Stimulated activated naive CD8-positive, alpha-beta T cell treated with anti-CD3 and anti-CD28 coated beads, Interleukin-15, Interleukin-2, amounts not matched to agents 100 U/mL and 50 U/mL, for 24 hours (primary cell): ENCODE data around the gene TTC22.

Experiments used
- ATAC-seq: fragments of 150-1000 bp; cut with Tn5 transposase; one replicate; pipeline ENCODE4 v1.10.0; 2021
- DNase-seq: peaks from one replicate; pipeline ENCODE4 v3.0.0; 2021

Gene TTC22

DNA sequence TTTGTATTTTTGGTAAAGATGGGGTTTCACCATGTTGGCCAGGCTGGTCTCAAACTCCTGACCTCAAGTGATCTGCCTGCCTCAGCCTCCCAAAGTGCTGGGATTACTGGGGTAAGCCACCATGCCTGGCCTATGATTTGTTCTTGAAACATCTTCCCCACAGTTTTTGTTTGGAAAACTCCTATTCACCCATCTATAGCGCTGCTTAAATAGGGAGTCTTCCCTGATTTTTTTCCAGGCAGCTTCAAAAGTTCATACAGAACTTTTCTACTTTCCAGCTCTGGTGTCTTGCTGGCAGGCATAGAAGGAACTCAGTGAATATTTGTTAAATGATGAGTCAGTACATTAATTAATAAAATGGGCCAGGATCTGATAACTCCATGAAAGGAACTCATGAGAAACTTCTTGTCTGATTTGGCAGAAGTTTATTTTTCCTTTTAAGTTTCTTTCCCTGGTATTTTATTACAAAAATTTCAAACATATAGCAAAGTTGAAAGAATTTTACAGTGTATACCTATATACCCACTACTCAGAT lies 33.0 kb upstream of the TTC22 start:
- ATAC-seq (no peak), DNase-seq (no peak)

DNA sequence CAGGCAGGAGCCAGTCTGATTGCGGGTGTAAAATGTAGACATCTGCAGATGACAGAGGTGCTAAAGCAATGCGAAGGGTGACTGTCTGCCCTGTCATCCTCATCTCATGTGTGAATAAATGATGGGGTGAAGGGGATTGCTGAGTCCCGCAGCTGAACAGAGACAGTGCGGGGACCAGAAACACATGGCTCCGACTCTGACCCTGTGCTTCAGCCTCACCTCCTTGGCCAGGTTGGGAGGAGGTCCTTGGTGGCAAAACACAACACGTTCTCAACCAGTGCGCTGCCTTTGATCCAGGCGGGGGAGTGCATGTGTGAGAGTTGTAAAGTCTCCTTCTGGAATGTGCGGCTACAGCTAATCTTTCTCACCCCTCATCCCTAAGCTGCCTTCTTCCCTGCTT lies 32.0 kb upstream of the TTC22 start:
- ATAC-seq (no peak), DNase-seq (no peak)

GRCh38 chr1:54826226-54826816 lies 25.2 kb upstream of the TTC22 start:
- ATAC-seq (no peak), DNase-seq (no peak)

- no peak for DNase-seq
- no peak for ATAC-seq
Observed at GRCh38 chr1:54825696-54826095, 24.6 kb upstream of the TTC22 start.

- ATAC-seq, result no peak
- DNase-seq, result no peak
Observed at GRCh38 chr1:54823670-54824069, 22.5 kb upstream of the TTC22 start.

DNA sequence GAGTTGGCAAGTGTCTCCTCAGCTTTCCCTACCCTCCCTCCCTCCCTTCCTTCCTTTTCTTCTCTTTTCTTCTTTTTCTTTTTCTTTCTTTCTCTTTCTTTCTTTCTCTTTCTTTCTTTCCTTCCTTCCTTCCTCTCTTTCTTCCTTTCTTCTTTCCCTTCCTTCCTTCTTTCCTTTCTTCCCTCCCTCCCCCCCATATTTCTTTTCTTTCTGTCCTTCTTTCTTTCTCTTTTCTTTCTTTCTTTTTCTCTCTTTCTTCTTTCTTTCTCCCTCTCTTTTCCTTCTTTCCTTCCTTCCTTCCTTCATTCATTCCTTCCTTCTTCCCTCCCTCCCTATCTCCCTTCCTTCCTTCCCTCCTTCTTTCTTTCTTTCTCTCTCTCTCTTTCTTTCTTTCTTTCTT lies 18.6 kb upstream of the TTC22 start:
- no peak for ATAC-seq

DNA sequence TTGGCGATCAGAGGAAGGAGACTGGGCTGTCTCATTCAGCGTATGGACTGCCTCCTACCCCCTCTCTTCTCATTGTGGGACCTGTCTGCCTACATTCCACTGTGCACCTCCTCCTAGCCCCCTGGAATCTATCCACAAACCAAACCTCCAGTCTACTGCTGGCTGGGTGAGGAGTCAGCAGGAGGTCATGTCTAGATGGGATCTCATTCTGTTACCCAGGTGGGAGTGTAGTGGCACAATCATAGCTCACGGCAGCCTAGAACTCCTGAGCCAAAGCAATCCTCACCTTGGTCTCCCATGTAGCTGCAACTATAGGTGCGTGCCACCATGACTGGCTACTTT lies 18.0 kb upstream of the TTC22 start:
- no peak for DNase-seq
- ATAC-seq, result no peak

More for the DNA sequence above, 18.6 kb upstream of the TTC22 start:
- no peak for DNase-seq

DNA sequence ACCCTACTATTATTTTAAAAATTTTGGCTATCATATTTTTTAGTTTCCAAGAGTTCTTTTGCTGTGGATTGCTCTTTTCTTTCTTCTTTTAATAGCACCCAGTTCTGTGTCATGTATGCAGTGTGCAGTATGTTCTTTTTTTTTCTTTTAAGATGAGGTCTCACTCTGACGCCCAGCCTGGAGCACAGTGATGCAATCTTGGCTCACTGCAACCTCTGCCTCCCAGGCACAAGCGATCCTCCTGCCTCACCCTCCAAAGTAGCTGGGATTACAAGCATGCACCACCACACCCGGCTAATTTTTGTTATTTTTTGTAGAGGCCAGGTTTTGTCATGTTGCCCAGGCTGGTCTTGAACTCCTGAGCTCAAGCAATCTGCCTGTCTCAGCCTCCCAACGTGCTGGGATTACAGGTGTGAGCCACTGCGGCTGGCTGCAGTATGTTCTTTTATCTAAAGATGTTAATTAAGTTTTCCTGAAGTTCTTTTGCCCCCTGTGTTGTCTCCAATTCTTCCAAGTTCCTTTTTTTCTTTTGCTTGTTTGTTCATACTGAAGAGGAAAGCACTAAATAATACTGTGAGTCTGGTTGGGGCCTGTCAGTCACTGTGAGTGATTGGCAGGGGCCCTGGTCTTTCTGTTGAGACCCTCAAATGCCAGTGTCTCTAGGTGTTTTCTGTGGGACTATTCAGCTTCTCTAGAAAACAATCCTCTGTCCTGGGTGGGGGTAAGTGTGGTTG lies 17.5 kb upstream of the TTC22 start:
- DNase-seq (no peak), ATAC-seq (no peak)

DNA sequence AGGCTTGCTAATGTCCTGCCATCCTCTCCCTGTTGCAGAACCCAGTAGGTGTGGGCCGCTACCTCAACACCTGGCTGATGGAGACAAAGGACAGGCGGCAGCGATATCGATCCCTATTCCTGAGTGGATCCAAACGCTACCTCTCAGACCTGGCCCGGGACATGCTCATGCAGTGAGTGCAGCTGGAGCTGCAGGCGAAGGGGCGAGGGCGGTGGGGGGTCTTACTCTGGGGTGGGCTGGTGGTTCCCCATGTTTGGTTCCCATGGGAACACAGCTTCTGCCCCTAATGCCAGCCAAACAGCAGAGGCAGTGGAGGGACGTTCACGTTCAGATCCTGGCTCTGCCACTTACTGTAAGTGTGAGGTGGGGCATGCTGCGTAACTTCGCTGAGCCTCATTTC lies 15.8 kb upstream of the TTC22 start:
- DNase-seq (no peak), ATAC-seq (no peak)

DNA sequence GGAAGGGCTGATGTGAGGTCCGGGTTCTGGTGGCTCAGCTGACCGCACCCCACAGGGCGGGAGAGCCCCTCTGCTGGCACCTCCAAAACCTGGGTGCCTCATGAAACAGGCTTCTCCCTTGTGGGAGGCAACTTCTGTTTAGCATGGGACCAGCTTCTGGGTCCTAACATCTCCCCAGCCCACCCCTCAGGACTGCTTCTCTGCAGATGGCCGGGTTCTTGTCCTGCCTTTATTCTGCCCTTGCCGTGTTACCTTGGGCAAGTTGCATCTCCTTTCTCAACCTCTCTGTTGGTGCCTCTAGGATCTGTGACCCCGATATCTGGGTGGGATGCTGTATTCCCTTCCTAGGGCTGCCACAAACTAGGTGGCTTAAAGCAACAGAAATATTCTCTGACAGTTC lies 15.0 kb upstream of the TTC22 start:
- ATAC-seq, result no peak

GRCh38 chr1:54815086-54815876 lies 14.2 kb upstream of the TTC22 start:
- DNase-seq, result no peak
- no peak for ATAC-seq

More for the DNA sequence above, 15.0 kb upstream of the TTC22 start:
- no peak for DNase-seq

DNA sequence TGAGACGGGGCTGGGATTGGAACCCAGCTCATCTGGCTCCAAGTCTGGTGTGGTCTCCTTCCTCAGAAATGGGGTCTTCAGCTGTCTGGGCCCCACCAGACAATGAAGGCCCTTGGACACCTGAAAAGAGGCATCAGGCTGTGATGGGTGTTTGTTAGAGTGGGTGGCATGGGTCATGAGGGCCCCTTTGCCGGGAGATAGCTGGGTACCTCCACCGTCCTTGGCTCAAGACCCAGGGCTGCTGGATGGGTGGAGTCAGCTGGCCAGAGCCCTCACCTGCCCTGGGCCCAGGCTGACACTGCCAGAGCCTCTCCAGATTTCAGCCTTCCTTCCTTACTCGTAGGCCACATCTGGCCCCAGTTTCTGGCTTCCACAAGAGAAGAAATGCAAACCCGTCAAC lies 13.4 kb upstream of the TTC22 start:
- ATAC-seq (no peak), DNase-seq (no peak)

DNA sequence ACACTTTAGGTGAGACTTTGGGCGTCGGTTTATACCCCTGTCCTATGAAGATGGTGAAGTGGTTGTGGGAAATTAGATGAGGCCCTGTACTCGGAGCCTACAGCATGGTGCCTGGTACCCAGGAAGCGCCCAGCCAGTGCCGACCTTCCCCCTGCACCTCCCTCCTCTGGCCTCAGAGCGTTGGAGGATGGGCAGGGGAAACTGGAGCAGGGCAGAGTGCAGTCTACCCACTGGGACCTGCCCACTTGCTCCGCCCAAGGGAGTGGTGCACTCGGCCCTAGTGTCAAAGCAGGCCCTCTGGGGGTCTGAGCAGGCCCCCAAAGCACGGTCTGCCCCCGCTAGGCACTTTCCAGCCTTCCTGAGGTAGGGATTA lies 13.0 kb upstream of the TTC22 start:
- no peak for DNase-seq
- ATAC-seq, result no peak

DNA sequence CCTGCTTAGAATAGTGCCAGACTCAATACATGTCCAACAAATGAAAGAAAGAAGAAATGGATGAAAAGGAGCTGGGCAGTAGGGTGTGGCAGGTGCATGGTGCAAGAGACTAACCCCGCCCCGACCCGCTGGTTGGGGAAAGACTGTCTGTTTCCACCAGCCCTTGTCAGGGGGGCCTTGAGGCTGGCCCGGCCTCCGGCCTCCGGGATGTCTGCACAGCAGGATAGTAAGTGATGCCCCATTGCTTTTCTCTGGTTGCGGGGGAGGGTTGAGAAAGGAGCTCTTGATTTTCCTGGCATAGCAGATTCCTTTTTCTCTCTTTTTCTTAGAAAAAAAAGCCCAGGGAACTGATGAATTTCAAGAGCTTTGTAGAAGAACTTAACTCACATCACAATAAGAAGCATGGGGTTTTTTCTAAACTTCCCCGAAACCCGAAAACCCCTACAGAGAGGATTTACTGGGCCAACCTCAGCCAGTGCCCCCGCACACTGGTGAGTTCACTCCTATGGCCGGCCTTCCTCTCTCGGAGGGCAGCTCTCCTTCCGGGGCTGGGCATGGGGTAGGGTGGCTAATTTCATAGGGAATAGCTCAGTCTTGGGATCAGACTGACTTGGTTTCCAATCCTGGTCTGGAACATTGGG lies 12.5 kb upstream of the TTC22 start:
- ATAC-seq (no peak), DNase-seq (no peak)

DNA sequence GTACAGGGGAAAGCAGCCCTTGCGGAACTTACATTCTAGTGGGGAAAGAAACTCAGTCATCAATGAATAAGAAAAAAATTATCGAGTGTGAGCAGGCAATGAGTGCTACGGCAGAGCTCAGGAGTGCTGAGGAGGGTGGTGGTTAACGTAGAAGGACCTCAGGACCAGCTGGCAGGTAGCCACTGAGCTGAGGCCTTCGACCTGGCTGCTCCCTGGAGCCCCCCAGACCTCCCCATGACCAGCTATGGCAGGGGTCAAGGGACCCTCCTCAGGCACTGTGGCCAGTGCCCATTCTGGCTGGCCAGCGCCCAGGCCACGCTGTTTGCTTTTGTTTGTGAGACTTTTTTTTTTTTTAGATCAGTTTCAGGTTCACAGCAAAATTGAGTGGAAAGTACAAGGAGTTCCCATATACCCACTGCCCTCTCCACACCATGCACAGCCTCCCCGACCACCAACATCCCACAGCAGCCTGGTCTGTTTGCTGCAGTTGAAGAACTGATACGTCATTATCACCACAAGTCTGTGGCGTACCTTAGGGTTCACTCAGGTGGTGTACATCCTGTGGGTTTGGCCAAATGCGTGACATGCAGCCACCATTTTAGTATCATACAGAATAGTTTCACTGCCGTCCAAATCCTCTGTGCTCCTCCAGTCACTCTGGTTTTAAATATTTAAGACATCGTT lies 11.8 kb upstream of the TTC22 start:
- ATAC-seq, result no peak
- no peak for DNase-seq

- ATAC-seq, result no peak
- no peak for DNase-seq
Observed at GRCh38 chr1:54811739-54812655, 10.9 kb upstream of the TTC22 start.

DNA sequence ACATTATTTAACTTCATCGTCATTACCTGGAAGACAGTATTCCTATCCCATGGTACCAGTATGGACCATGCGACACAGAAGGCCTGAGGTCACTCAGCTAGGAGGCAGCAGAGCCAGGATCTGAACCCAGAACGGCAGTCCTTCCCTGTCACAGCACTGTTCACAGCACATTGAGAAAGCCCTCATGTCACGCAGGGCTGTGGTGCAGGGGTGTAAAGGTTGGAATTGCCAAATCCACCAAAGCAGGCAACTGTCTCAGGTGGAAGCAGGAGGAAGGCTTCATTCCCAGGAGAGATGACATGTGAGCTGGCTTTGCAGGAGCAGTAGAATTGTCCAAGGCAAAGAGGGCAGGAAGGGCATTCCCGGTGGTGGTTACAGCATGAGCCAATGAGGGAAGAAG lies 9.9 kb upstream of the TTC22 start:
- DNase-seq (no peak), ATAC-seq (no peak)

DNA sequence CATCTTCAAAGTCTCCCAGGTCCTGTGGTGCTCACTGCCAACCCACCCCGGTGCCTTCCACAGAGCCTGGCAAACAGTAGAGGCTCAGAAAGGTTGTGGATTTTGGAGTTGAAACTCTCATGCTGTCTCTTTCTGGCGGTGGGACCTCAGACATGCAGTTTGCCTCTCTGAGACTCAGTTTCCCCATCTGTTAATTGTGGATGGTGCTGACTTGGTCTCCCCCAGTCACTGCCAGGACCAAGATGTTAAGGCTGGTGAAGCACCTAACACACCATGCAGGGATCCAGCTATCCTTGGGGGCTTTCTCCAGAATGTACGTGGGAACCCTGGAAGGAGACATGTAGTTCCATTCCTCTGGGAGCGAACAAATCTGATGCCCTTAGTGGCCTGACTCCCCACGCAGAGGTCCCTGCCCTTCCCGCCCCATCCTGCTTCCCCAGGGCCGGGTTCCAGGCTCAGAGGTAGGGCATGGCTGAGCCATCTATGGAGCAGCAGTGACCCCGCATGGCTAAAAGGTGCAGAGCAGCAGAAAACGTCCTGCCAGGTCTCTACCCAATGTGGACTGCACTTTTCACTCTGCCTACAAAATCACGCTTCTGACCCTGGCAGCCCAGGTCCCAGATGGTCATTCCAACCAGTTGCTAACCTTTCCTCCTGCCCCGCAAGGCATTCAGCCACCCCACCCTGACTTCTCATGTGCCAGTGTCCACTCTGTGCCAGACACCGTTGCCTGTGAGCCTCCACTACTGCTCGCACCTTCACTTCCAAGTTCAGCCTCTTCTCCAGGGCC lies 9.2 kb upstream of the TTC22 start:
- ATAC-seq (peak; percentile 77), DNase-seq (peak; percentile 76)

DNA sequence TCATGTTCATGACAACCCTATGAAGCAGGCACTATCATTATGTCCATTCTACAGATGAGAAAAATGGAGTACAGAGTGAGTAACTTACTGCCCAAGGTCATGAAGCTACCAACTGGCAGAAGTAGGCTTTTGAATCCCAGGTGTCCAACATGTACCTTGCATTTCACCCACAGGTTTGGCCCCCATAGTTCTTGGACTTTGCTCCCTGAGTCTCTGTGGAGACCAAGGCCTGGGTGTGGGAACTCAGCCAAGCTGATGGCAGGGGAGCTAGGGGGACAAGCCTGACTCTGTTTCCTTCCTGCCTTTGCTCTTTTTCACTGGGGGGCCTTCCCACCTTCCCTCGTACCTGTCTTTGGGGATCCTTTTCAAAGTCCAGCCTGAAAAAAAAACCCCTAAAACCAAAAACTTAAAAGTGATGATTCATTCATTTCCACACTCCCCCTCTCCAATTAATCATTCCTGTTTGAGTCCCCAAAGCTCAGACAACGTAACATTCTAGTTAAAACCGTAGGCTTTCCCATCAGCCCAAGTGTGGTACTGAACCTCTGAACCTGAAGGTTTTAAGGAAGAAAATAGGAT lies 8.5 kb upstream of the TTC22 start:
- DNase-seq (no peak), ATAC-seq (no peak)
